DND-41 (cell line): Measurements from ENCODE around the gene CCDC63.

ENCODE experiments used
- EZH2 ChIP-seq: IDR thresholded peaks from 3 replicates; pipeline ENCODE4 v1.6.1; 2012; ENCODE audit warnings: borderline replicate concordance, low read depth, mild to moderate bottlenecking, moderate library complexity, low read length, inconsistent platforms; ENCODE audit not compliant: severe bottlenecking
- TF ChIP-seq, protein P1 (sequence below): IDR thresholded peaks from 2 replicates; pipeline ENCODE4 v1.5.1; 2012; ENCODE audit warnings: borderline replicate concordance, low read length, moderate library complexity, mild to moderate bottlenecking; ENCODE audit not compliant: poor library complexity, severe bottlenecking; ENCODE audit errors: extremely low read depth

DNA sequence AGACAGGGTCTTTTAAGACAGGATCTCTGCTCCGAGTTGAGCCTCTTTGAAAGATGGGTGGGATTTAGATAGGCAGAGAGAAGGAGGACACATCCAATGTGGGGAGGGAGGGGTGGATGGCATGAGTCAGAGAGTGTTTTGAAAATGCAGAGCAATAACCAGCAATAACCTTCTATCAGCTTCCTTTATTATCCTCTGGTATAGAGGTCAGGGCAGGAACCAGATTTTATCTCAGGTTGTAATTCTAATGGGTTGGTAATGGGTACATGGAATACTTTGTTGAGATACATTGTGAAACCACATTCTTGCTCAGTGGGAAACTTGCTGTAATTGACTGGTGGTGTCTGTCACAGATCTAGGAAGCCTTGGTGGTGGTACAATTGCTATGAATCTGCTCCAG lies 37.6 kb upstream of the CCDC63 start:
- TF ChIP-seq, protein P1, sequence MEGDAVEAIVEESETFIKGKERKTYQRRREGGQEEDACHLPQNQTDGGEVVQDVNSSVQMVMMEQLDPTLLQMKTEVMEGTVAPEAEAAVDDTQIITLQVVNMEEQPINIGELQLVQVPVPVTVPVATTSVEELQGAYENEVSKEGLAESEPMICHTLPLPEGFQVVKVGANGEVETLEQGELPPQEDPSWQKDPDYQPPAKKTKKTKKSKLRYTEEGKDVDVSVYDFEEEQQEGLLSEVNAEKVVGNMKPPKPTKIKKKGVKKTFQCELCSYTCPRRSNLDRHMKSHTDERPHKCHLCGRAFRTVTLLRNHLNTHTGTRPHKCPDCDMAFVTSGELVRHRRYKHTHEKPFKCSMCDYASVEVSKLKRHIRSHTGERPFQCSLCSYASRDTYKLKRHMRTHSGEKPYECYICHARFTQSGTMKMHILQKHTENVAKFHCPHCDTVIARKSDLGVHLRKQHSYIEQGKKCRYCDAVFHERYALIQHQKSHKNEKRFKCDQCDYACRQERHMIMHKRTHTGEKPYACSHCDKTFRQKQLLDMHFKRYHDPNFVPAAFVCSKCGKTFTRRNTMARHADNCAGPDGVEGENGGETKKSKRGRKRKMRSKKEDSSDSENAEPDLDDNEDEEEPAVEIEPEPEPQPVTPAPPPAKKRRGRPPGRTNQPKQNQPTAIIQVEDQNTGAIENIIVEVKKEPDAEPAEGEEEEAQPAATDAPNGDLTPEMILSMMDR: no peak
- TF ChIP-seq EZH2: no peak
